Measurements from ENCODE around the gene NAALAD2.
"Not testable (repeated sequence)": the region's sequence is repeated elsewhere in the genome, so short reads cannot be mapped to it uniquely, and the experiment has no call there.

The NAALAD2 gene

GRCh38 chr11:90239967-90240636, 105.6 kb downstream of the NAALAD2 start:
- DNase-seq (ENCODE audit: extremely low read depth in 1 of 2, low read depth in 1 of 2): not testable (repeated sequence)

GRCh38 chr11:90241414-90241813, 107.0 kb downstream of the NAALAD2 start:
- DNase-seq (ENCODE audit: extremely low read depth in 1 of 2, low read depth in 1 of 2): no peak

Measured in activated CD8-positive, alpha-beta memory T cell treated with anti-CD3 and anti-CD28 coated beads for 1 hour (primary cell).